HL-60 (cell line): ENCODE results near the gene SMOC1.

ENCODE experiments used
- DNase-seq, 2 experiments: peaks; one replicate each; pipeline ENCODE4 v3.0.0-alpha.2; 2010 to 2020; ENCODE audit warnings: low read depth in 1 of 2, low spot score in 1 of 2
- H3K27ac ChIP-seq: fragments of 250-450 bp; sonication (Bioruptor Pico); replicated peaks from 2 replicates; pipeline ENCODE4 v1.5.1; 2020; ENCODE audit warnings: mild to moderate bottlenecking, moderate library complexity
- H3K27me3 ChIP-seq: fragments of 250-450 bp; sonication (Bioruptor Pico); 2 replicates; pipeline ENCODE4 v1.5.1; 2021; ENCODE audit warnings: mild to moderate bottlenecking, moderate library complexity; ENCODE audit not compliant: insufficient read depth, poor library complexity, severe bottlenecking
- H3K4me3 ChIP-seq: replicated peaks from 2 replicates; pipeline ENCODE4 v1.5.1; 2011; ENCODE audit warnings: mild to moderate bottlenecking, control low read depth, low read length; ENCODE audit not compliant: insufficient read depth
- CTCF ChIP-seq: IDR thresholded peaks from one replicate; pipeline ENCODE4 v1.5.1; 2011; ENCODE audit warnings: low read length, control low read depth, inconsistent platforms; ENCODE audit not compliant: insufficient read depth
- GABPA ChIP-seq: IDR thresholded peaks from 2 replicates; pipeline ENCODE4 v1.6.1; 2012; ENCODE audit warnings: low read depth
- POLR2AphosphoS5 ChIP-seq: IDR thresholded peaks from 2 replicates; pipeline ENCODE4 v1.6.1; 2012; ENCODE audit warnings: low read depth
- SPI1 ChIP-seq: IDR thresholded peaks from 2 replicates; pipeline ENCODE4 v1.6.1; 2012; ENCODE audit warnings: low read depth, mild to moderate bottlenecking, borderline replicate concordance
- TF ChIP-seq, protein P1 (sequence below): IDR thresholded peaks from 2 replicates; pipeline ENCODE4 v1.6.1; 2012; ENCODE audit warnings: low read depth; ENCODE audit not compliant: insufficient replicate concordance

The SMOC1 gene

GRCh38 chr14:69968681-69969080 lies 89.5 kb downstream of the SMOC1 start:
- no peaks in the 10 kb centered on the region for H3K27me3 ChIP-seq
- no peak for DNase-seq
- TF ChIP-seq POLR2AphosphoS5 (no peak), CTCF (no peak), SPI1 (no peak)
- TF ChIP-seq, protein P1, sequence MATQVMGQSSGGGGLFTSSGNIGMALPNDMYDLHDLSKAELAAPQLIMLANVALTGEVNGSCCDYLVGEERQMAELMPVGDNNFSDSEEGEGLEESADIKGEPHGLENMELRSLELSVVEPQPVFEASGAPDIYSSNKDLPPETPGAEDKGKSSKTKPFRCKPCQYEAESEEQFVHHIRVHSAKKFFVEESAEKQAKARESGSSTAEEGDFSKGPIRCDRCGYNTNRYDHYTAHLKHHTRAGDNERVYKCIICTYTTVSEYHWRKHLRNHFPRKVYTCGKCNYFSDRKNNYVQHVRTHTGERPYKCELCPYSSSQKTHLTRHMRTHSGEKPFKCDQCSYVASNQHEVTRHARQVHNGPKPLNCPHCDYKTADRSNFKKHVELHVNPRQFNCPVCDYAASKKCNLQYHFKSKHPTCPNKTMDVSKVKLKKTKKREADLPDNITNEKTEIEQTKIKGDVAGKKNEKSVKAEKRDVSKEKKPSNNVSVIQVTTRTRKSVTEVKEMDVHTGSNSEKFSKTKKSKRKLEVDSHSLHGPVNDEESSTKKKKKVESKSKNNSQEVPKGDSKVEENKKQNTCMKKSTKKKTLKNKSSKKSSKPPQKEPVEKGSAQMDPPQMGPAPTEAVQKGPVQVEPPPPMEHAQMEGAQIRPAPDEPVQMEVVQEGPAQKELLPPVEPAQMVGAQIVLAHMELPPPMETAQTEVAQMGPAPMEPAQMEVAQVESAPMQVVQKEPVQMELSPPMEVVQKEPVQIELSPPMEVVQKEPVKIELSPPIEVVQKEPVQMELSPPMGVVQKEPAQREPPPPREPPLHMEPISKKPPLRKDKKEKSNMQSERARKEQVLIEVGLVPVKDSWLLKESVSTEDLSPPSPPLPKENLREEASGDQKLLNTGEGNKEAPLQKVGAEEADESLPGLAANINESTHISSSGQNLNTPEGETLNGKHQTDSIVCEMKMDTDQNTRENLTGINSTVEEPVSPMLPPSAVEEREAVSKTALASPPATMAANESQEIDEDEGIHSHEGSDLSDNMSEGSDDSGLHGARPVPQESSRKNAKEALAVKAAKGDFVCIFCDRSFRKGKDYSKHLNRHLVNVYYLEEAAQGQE = no peak
- H3K27ac ChIP-seq = no peak overlapping the region
- no peak overlapping the region for H3K4me3 ChIP-seq

- Histone ChIP-seq H3K27me3 (no peaks in the 10 kb centered on the region), H3K27ac (no peak overlapping the region), H3K4me3 (no peak overlapping the region)
- DNase-seq = no peak
- TF ChIP-seq SPI1 = no peak
- TF ChIP-seq GABPA = no peak
- TF ChIP-seq POLR2AphosphoS5 = no peak
- no peak for TF ChIP-seq CTCF
- TF ChIP-seq, protein P1 = no peak
Measured at GRCh38 chr14:69972755-69973154, 93.5 kb downstream of the SMOC1 start.

DNA sequence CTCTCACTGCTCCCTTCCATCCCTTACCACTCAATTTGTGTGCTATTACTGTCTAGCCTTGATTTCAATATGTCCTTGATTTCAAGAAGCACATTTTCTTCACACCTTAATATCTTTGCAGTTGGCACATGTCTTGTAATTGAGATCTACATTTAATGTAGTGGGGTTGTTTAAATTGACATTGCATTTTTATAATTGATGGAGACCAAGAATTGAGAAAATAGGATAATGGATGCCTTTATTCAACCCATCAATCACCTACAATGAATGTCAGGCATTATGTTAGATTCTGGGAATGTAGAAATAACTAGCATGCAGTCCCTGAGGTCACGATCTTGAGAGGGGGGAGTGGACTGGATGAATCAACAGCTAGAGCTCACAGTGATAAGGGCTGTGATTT lies 94.6 kb downstream of the SMOC1 start:
- TF ChIP-seq, protein P1 = no peak
- no peak for TF ChIP-seq POLR2AphosphoS5
- TF ChIP-seq SPI1 = no peak
- no peak for TF ChIP-seq GABPA
- no peak for TF ChIP-seq CTCF
- Histone ChIP-seq H3K27me3 (no peaks in the 10 kb centered on the region), H3K27ac (no peak overlapping the region)

More for the DNA sequence above, 94.6 kb downstream of the SMOC1 start:
- no peak for DNase-seq
- no peak overlapping the region for H3K4me3 ChIP-seq
